NOMO-1 treated with DMSO at 0.1 percent for 48 hours (cell line): Measurements from ENCODE around the gene TTLL9.
"Not testable (repeated sequence)": the region's sequence is repeated elsewhere in the genome, so short reads cannot be mapped to it uniquely, and the experiment has no call there.

Experiments used
- DNase-seq: peaks from one replicate; lab custom pipeline; 2025; ENCODE audit not compliant: unreplicated experiment; lab: John Stamatoyannopoulos, UW

TTLL9 gene

GRCh38 chr20:31917962-31918412 lies 47.6 kb downstream of the TTLL9 start:
- peak; percentile 77 for DNase-seq

GRCh38 chr20:31918466-31919105 lies 48.2 kb downstream of the TTLL9 start:
- DNase-seq = no peak

DNA sequence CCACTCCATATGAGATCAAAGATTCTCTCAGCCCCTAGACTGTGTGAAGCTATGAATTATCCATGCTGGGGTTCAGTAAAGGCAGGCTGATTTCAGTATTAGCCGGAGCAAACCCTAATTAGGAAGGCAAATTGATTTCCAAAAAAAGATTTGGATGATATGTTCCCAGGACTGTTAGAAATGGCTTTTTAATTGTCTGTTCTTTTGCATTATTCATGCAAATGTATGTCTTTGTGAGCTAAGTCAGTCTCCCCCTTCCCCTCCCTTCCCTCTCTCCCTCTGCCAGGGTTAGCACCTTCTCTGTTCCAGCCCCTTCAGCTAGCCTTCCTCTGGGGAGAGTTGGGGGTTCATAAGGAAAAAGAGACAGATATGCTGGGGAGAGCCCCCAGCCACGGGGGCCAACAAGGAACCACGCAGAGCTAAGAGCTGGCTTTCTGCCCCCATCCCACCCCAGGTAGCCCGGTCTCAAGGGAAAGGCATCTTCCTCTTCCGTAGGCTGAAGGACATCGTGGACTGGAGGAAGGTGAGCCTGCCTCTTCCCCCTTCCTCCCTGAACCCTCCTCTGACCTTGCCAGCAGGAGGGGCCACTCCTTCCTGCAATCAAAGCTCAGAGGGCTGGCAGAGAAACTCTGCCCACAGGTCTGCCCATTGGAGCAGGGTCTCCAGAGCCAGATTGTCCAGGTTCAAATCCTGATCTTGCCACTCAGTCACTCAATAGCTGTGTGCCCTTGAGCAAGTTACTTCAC lies 49.1 kb downstream of the TTLL9 start:
- no peak for DNase-seq

- DNase-seq = no peak
These were observed 49.9 kb downstream of the TTLL9 start for GRCh38 chr20:31920275-31920855.

DNA sequence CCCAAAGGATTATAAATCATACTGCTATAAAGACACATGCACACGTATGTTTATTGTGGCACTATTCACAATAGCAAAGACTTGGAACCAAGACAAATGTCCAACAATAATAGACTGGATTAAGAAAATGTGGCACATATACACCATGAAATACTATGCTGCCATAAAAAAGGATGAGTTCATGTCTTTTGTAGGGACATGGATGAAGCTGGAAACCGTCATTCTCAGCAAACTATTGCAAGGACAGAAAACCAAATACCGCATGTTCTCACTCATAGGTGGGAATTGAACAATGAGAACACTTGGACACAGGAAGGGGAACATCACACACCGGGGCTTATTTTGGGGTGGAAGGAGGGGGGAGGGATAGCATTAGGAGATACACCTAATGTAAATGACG lies 51.0 kb downstream of the TTLL9 start:
- DNase-seq = not testable (repeated sequence)

- DNase-seq = peak; percentile 21
These were observed 51.7 kb downstream of the TTLL9 start for GRCh38 chr20:31922181-31922580.

GRCh38 chr20:31922588-31922987 lies 52.2 kb downstream of the TTLL9 start:
- DNase-seq = no peak

DNA sequence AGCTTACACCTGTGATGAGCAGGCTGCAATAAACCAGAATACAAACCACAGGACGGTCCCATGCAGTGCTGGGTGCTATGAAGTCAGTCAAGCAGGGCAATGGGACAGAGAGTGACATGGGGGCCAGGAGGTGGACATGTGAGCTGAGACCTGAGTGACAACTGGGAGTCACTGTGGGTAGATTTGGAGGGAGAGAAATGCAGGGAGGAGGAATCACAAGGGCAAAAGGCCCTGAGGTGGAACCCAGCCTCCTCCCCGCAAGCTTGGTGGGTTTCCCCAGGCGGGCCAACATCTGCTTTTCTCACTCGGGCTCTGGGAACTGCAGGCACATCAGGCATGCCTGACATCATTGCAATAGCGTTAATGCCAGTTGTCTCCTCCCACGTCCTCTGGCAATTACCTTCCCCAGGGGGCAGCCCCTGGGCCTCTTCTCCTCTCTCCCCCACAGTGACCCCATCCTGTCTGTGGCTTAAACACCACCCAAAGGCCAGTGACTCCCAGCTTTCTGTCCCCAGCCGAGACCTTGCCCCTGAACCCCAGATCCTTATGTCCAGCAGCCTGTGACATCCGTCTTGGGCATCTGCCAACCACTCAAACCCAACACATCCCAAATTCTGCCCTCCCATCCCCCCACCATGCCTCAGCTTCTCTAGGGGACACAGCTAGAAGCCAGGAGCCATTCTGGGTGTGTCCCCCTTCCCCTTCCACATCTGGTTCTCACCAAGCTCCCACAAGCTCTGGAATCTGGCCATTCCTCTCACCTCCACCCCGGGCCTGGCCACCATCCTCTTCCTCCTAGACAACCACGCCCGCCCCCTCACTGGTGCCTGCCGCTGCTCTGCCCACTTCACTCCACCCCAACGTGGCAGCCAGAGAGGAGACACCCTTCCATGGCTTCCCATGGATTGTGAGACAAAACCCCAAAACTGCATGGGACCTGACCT lies 53.2 kb downstream of the TTLL9 start:
- no peak for DNase-seq

DNA sequence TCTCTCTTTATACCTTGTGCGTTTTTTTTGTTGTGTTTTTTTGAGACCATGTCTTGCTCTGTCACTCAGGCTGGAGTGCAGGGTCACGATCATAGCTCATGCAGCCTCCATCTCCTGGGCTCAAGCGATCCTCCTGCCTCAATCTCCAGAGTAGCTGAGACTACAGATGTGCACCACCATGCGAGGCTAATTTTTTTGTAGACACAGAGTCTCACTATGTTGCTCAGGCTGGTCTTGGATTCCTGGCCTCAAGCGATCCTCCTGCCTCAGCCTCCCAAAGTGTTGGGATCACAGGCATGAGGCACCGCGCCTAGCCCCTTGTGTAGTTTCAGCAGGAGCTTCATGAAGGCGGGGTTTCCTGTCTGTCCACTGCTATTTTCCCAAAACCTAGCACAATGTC lies 54.1 kb downstream of the TTLL9 start:
- DNase-seq = no peak

- no peak for DNase-seq
These were observed 55.2 kb downstream of the TTLL9 start for GRCh38 chr20:31925631-31926030.

DNA sequence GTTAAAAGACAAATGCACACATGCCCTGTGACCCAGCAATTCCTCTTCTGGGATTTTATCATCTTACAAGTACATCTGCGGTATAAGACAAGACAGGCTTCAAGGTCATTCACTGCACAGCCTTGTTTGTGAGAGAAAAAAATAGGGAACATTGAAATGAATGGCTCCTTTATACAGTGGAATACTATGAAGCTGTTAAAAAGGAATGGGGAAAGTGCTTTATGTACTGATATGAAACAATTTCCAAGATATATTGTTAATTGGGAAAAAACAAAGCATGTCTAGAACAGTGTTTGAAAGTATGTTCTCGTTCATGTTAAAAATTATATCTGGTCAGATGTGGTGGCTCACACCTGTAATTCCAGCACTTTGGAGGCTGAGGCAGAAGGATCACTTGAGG lies 56.1 kb downstream of the TTLL9 start:
- no peak for DNase-seq

DNA sequence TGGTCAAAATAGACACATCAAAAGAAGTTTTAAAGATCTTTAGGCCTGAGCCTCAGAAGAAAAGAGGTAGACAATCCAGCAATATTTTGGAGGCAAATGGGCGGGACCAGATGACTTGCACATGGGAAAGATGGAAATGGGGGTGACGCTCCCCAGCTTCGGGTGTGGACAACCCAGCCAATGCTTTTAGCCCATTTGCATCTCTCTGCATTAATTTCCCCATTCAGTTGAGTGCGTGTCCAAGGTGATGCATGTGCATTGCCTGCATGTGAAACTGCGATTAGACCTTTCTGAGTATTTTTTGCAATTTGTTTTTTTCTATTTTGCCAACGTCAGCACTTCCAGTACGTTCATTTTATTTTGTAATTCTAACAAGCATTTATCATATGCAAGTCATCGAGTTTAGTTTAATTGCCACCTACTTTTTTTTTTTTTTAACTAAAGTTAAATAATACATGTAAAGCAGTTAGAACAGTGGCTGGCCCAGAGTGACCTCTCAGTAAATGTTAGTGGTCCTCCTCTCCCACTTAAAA lies 57.3 kb downstream of the TTLL9 start:
- DNase-seq = no peak

DNA sequence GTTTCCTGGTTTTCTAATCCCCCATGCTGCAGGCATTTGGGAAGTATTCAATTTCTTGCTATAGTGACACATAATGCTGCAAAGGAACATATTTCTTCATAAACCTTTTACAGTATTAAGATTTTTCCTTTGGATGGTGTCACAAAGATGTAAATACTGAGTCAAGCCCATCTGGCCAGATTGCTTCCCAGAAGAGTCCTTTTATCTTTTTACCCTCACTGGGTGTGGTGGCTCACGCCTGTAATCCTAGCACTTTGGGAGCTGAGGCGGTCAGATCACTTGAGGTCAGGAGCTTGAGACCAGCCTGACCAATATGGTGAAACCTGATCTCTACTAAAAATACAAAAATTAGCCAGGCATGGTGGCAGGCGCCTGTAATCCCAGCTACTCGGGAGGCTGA lies 59.2 kb downstream of the TTLL9 start:
- DNase-seq = not testable (repeated sequence)

- DNase-seq = peak; percentile 26
These were observed 60.3 kb downstream of the TTLL9 start for GRCh38 chr20:31930779-31931178.

- no peak for DNase-seq
These were observed 63.3 kb downstream of the TTLL9 start for GRCh38 chr20:31933698-31934097.

GRCh38 chr20:31934491-31934890 lies 64.1 kb downstream of the TTLL9 start:
- no peak for DNase-seq

GRCh38 chr20:31934968-31935764 lies 64.7 kb downstream of the TTLL9 start:
- no peak for DNase-seq

GRCh38 chr20:31936420-31936819 lies 66.0 kb downstream of the TTLL9 start:
- no peak for DNase-seq

- DNase-seq = no peak
These were observed 67.4 kb downstream of the TTLL9 start for GRCh38 chr20:31937820-31938219.

- DNase-seq = no peak
These were observed 69.2 kb downstream of the TTLL9 start for GRCh38 chr20:31939661-31940060.
